Measurements from ENCODE around the gene BRSK2.
A peak's percentile ranks its signal among the peaks of the same experiment; 100 is the strongest.

The BRSK2 gene

DNA sequence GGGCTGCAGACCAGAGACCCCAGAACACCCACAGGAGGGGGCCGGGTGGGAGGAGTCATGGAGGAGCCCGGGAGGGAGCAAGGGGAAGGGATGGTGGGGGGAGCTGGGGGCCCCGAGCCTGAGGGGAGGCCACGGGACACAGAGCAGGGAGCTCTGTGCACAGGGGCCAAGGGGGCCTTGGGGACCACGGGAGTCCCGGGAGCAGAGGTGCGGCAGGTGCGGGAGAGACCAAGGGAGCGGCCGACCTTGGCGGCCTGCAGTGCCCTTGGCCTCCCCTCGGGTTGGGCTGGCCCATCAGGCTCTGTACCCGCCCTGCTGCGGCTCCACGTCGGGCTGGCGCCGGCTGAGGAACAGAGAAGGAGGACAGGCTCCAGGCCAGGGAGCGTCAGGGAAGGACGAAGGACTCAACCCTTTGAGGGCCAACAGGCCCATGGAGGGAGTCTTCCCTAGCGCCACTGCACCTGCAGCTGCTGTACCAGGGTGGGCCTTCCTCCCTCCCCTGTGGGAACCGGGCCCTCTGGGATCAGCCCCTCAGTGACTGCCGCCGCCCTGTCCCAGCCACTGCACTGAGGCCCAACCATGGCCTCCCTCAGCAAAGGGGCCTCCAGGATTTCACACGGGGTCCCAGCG is 17.8 kb upstream of the BRSK2 start:
- DNase-seq: no peak
- intact Hi-C loops (cut with DNase I): no loop called here

DNA sequence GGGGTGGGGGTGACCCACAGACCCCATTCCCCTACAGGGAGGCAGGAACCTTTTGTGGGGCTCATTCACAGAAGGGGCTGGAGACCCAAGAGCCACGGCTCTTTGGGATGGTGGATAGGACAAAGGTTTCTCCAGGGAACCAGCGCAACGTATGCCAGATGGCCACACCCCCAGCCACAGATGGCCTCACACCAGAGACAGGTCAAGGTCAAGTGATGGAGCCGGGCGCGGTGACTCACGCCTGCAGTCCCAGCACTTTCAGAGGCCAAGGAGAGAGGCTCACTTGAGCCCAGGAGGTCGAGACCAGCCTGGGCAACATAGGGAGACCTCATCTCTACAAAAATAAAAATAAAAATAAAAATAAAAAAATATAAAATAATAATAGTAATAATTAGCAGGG is 17.1 kb upstream of the BRSK2 start:
- intact Hi-C loops (cut with DNase I): no loop called here
- no peak for DNase-seq

DNA sequence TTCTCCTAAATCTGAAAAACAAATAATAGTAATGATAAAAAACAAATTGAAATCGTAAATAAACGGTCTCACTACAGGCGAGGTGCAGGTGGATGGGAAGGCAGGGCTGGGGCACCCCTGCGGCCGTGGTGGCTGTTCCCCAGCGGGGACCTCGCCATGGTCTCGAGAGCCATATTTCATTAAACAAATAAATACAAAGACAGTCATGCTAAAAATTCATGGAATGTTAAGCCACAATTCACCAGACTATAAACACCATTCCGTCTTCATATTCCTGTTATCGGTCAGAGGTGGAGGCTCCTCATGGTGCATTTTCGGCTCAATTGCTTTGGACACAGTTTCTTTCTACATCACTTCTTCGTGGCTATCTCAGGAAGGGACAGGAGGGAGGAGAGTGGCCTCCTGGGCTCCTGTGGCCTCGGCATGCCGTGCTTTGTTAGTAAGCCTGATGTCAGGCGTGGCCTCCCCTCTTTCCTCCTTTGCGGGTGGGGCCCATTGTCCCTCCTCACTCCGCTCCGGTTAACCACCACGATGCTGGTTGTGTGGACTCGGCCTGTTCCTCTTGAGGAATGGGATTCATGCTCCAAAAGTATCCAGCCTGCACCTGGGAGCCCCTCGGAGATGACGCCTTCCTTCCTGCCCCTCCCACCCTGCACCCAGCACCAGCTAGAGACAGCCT is 16.1 kb upstream of the BRSK2 start:
- DNase-seq: no peak
- intact Hi-C loops (cut with DNase I): no loop called here

DNA sequence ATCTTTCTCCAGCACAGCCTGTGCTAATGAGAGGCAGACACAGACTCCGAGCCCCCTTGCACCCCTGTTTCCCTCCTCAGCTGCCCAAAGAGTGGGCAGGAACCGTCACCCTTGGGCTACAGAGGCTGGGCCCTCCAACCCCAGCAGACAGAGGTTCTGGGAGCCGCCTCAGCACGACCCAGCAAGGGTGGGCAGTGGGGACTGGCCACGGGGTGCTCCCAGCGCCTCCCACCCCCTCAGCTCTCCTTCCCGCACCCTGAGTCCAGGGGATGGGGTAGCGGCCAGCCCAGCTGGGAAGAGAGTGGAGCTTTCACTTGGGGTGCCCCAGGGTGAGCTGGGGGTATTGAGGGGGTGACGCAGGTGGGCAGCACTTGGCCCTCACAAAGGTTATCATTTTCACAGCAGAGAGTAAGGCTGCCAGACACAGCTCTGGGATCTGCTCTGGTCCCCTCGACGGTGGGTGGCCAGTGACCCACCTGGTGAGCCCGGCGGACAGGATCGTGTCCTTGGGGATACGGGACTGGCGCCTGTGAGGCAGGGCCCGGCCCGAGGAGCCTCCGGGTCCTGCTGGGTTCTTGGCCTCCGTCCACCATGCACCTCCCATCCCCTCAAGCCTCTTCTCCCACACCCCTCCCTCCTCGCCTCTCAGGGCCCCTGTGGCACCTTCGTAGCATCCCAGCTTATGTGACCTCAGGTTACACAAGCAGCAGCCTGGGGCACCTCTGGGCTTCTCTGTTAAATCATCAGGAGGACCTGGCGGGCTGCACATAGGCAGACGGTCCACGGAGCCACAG is 14.4 kb upstream of the BRSK2 start:
- no peak for DNase-seq
- intact Hi-C loops (cut with DNase I): no loop called here

DNA sequence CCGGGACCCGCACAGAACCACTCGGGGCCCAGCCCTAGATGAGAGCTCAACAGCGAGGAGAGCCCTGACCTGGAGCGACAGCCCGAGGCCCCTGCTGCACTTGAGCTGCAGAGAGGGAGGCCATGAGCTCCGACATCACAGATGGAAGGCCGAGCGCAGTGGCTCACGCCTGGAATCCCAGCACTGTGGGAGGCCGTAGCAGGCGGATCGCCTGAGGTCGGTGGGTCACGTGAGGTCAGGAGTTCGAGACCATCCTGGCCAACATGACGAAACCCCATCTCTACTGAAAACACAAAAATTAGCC is 13.8 kb upstream of the BRSK2 start:
- intact Hi-C loops (cut with DNase I): no loop called here
- DNase-seq: no peak

DNA sequence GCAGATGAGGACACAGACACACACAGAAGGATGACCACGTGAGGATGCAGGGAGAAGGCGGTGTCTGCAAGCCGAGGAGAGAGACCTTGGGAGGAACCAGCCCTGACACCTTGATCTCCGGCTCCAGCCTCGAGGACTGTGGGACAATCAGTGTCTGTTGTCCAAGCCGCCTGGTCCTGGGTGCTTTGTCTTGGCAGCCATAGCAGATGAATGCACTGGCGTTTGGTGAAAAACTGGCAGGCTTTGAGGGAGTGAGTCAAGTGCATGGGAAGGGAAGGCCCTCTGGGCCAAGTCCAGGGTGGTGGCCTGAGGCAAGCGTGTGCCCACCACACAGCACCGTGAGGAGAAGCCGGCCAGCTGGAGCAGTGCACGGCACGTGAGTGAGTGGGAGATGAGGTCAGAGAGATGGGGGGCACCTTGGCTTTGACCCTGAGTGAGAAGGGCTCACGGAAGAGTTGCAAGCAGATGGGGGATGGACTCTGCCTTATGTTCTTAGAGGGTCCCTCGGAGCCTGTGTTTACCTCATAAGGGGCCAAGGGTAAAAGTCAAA is 12.4 kb upstream of the BRSK2 start:
- intact Hi-C loops (cut with DNase I): no loop called here
- DNase-seq: no peak

DNA sequence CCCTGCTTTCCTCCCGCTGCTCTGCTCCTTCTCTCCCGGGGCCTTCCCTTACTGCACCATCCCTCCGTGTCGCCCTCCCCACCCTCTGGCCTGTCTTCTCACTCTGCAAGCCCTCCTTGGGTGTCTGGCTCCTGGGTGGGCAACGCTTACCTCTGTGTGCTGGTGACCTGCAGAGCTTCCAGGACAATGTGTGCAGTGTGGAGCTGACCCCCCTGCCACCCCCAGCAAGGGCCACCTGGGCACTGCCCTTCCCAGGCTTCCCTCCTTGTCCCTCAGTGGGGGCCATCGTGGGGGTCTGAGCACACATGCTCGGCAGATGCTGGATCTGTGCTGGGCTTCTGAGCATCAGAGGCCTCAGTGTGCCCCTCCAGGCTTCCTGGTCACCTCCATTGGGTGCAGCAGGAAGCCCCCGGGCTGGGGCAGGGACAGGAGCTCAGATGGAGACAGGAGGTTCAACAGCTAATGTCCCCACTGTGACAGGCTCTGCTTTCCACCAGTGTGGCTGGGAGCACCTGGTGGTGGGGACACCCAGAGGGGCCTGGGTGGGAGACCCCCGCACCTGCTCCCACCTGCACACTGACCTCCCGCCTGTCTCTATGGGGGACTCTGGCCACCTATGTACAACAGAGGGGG is 7.8 kb upstream of the BRSK2 start:
- intact Hi-C loops (cut with DNase I): loop anchor here (10.0 kb wide), 2 partner anchors 47 to 73 kb away; no protein-coding TSS in a partner anchor

DNA sequence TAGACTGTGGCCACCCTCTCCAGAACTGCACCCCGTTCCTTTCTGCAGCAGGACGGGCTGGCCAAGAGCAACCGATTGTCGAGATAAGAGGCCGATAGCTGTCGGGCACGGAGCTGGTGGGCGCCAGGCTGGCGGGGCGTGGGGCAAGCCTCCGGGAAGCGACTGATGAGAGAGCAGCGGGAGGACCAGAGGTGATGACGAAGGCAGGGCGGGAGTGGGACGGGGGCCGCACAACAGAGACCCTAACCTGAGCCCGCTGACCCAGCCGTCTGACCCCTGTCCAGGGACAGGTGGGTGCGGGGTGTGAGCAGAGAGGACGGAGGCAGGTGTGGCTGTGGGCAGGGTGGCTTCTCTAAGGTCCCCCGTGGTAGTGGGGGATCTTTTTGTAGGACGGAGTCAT is 7.3 kb upstream of the BRSK2 start:
- DNase-seq: no peak
- intact Hi-C loops (cut with DNase I): loop anchor here (10.0 kb wide), 2 partner anchors 48 to 72 kb away; no protein-coding TSS in a partner anchor

More for the DNA sequence above, 7.8 kb upstream of the BRSK2 start:
- no peak for DNase-seq

DNA sequence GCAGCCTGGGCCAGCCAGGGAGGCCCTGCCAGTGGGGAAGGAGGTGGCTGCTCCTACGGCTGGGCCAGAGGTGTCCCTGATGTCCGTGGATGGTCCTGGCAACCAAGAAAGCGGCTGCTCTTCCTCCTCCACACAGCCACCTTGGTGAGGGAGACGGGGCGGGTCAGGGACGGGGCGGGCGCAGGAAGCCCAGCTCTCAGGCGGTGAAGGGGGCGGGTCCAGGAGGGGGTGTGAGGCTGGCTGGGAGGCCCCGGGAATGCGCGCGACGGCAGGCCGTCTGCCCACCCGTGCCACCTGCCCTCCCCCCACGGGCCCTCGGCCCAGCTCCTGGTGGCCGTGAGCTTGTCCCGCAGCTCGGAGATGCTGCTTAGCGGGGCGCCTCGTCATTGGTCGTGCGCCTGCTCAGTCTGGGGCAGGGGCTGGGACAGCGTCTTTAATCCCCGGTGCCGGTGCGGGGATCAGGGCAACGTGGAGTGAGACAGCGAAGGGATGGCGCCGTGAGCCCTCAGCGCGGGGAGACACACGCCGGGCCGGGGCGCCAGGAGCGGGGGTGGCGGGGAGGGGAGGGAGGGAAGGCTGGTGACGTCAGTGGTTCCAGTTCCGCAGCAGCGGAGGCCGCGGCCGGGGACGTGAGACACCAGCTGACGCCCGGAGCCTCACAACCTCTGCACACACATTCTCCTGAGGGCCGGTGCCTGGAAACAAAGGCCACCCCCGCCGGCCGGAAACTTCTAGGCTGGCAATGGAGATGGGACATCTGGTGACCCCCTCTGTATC is 6.7 kb upstream of the BRSK2 start:
- intact Hi-C loops (cut with DNase I): loop anchor here (10.0 kb wide), 2 partner anchors 48 to 72 kb away; no protein-coding TSS in a partner anchor
- DNase-seq: peak; percentile 52 to 91 (median 77)

DNA sequence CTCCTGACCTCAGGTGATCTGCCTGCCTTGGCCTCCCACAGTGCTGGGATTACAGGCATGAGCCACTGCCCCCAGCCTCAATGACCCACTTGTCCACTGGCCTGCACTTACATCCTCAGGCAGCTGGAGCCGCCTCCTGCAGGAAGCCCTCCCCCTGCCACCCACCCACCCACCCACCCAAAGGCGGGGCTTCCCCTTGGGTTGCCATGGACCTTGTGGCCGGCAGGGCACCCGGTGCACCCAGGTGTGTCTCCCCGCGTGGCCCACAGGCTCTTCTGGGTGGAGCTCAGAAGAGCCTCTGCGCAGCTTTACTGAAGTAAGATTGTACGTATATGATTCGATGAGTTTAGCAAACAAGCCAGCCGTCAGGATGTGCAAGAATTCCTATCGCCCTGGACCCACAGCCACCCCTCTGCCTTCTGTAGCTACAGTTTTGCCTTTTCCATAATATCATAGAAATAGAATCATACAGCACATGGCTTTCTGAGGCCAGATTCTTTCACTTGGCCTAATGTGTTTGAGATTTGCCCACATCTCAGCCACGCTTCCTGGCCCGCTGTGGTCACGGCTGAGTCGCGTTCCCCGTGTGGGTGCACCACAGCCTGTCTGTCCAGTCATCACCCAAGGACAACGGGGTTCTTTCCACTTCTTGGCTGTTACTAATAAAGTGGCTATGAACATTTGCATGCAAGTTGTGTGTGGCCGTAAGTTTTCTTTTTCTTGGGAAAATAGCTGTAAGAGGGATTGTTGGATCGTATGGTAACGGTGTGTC is 5.3 kb upstream of the BRSK2 start:
- DNase-seq: no peak
- intact Hi-C loops (cut with DNase I): loop anchor here (10.0 kb wide), 2 partner anchors 50 to 70 kb away; no protein-coding TSS in a partner anchor

DNA sequence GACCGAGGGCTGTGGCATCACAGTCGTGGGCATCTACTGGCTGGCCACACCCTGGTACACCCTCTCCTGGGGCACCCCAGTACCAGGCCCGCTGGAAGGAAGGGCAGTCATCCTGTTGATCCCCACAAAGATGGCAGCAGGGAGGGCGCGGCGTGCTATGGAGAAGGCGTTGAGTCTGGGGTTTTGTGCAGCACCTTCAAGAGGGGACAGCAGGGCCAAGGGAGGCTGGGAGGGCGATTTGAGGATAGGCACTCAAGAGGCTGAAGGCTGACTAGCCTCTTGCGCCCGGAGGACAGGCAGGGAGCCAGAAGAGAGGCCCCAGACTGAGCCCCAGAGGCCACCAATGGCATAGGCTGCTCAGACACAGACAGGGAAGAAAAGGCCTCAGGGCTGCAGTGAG is 2.2 kb upstream of the BRSK2 start:
- intact Hi-C loops (cut with DNase I): loop anchor here (10.0 kb wide), 2 partner anchors 53 to 67 kb away; no protein-coding TSS in a partner anchor
- no peak for DNase-seq

DNA sequence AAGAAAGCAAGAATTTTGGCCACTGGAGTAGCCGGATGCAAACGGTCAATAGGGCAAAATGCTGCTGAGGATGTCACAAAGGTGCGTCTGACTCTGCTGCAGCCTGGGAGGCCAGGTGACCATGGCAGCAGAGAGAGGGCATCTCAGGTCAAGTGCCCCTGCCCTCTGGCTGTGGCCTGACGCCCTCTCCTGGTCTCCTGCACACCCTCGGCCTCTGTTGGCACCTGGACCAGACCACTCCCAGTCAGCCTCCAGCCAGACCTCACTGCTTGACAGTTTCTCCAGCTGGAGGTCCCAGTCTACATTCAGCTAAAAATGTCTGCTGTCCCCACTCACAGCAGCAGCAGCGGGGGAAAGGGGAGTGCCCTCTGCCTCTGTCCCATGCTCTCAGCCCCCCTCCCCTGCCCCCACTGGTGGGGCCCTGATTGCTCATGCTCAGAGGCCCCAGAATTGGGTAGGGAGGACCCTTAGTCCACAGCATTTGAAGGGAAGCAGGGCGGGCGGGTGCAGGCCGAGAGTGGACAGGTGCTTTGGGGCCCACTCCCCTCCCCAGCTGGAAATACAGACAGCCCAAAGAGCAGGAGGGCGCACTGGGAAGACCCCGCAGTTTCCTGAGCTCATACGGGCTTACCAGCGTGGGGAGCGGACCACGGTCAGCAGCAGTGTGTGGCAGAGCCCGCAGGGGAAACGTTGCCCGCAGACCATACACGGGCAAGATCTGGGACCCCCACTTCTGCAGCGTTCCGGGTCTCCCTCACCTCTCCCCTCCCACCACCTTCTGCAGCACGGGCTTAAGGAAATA is 1.6 kb upstream of the BRSK2 start:
- DNase-seq: no peak
- intact Hi-C loops (cut with DNase I): loop anchor here (10.0 kb wide), 2 partner anchors 53 to 67 kb away; no protein-coding TSS in a partner anchor

DNA sequence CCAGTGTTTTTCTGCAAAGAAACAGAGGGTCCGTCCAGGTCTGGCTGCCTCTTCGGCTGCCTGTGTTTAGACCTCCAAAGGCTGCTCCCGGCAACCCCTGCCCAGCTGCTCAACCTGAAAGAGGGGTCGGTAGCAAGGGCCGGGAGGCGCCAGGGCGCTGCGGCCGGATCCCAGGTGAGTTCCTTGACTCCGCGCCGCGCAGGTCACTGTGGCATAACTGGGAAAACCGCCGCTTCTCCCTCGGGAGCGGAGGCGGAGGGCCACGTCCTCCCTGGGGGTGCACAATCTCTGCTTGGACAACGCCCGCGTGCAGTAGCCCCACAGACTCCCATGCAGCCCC is 1.0 kb upstream of the BRSK2 start:
- peak in 5 of 42 donors; percentile 32 to 53 (median 44) for DNase-seq
- intact Hi-C loops (cut with DNase I): loop anchor here (10.0 kb wide), 2 partner anchors 54 to 66 kb away; no protein-coding TSS in a partner anchor

DNA sequence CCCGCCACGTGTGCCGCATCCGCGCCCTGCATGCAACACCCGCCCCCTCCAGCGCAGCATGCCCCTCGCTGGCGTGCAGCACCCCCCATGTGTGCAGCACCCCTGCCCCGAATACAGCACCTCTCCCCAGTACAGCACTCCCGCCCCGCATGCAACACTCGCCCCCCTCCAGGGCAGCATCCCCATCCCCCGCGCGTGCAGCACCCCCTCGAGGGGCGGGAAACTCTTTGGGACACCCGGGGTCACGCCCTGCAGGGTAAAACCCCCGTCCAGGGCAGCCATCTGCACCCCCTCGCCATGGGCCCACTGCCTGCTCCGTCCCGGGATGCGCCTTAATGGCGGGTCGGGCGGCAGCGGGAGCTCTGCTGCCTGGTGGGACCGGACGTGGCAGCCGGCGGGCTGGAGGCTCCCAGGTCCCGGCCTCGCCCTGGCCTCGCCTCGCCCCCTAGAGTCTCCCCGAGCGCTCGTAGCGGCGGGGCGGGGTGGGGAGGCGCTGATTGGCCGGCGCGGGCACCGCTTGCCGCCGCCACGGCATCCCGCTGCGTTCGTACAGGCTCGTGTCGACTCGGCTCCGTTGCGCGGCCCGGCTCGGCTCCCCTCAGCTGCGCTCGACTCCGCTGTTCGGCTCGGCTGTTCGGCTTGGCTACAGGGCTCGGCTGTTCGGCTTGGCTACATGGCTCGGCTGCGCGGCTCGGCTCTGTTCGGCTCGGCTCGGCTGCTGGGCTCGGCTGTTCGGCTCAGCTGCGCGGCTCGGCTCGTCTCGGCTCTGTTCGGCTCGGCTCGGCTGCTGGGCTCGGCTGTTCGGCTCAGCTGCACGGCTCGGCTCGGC is 417 bp upstream of the BRSK2 start:
- peak; percentile 94 to 99 (median 97) for DNase-seq
- intact Hi-C loops (cut with DNase I): loop anchor here (10.0 kb wide), 2 partner anchors 55 to 65 kb away; no protein-coding TSS in a partner anchor

DNA sequence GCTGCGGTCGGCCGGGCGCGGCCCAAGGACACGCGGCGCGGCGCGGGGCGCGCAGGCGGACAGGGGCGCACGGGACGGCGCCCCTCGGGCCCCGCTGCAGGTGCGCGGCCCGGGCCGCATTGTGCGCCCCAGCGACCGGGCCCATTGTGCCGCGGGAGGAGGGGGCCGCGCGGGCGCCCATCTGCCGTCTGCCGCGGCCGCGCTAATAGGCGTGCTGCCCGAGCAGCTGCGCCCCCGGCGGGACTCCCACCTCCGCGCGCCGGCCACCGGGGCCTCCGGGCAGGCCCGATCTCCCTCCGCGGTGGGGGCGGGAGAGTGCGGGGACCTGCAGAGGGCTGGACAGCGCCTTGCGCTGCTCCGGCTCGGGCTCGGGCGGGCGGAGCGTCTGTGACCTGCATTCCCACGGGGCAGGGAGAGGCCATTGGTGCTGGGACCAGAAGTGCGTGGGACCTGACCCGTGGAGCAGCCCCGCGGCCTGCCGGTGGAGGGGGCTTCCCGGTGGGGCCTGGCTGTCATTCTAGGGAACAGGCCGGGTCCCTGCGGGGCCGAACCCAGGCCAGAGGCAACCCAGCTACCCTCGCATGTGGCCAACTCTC is 933 bp downstream of the BRSK2 start:
- intact Hi-C loops (cut with DNase I): no loop called here
- DNase-seq: peak in 38 of 42 donors; percentile 25 to 84 (median 64)

All from head of caudate nucleus (tissue), 42 donors.